Ectodermal cell (in vitro differentiated cells): ENCODE measurements around the gene PTPRN2.
"Not testable (repeated sequence)": the region's sequence is repeated elsewhere in the genome, so short reads cannot be mapped to it uniquely, and the experiment has no call there.

Source experiments
- H3K27ac ChIP-seq: 2 replicates; pipeline ENCODE4 v1.7.0; 2013; ENCODE audit warnings: mild to moderate bottlenecking, low read depth, low read length; ENCODE audit not compliant: insufficient read depth, poor library complexity, severe bottlenecking
- H3K27me3 ChIP-seq: 2 replicates; pipeline ENCODE4 v1.7.0; 2013; ENCODE audit warnings: mild to moderate bottlenecking, low read length; ENCODE audit not compliant: insufficient read depth, control insufficient read depth, poor library complexity, severe bottlenecking
- H3K36me3 ChIP-seq: one replicate; pipeline ENCODE4 v1.7.0; 2013; ENCODE audit warnings: low read length; ENCODE audit not compliant: control insufficient read depth, insufficient read depth
- H3K4me1 ChIP-seq: one replicate; pipeline ENCODE4 v1.7.0; 2013; ENCODE audit warnings: low read length; ENCODE audit not compliant: control insufficient read depth, insufficient read depth
- H3K4me3 ChIP-seq: 2 replicates; pipeline ENCODE4 v1.7.0; 2013; ENCODE audit warnings: low read depth, low read length, control low read depth; ENCODE audit not compliant: insufficient read depth
- H3K9me3 ChIP-seq: 2 replicates; pipeline ENCODE4 v1.7.0; 2013; ENCODE audit warnings: mild to moderate bottlenecking, low read length, moderate library complexity; ENCODE audit not compliant: control insufficient read depth
- WGBS, 2 experiments: methylation state at CpG; one replicate each; pipeline ENCODE4 v1.1.7; 2013; ENCODE audit warnings: missing lambda C conversion rate in 2 of 2; 5-methylcytosine and 5-hydroxymethylcytosine counted together

Gene PTPRN2

GRCh38 chr7:157708919-157709295, 878.7 kb downstream of the PTPRN2 start:
- no peaks in the 10 kb centered on the region for H3K27me3 ChIP-seq
- no peak overlapping the region for H3K27ac ChIP-seq
- no peaks in the 10 kb centered on the region for H3K4me1 ChIP-seq
- no peaks in the 10 kb centered on the region for H3K36me3 ChIP-seq
- H3K9me3 ChIP-seq = peaks cover 10% of the 10 kb centered on the region
- H3K4me3 ChIP-seq = no peak overlapping the region
- WGBS, 2 experiments = 78 to 82% methylated on average over 9 of the region's 9 CpGs

DNA sequence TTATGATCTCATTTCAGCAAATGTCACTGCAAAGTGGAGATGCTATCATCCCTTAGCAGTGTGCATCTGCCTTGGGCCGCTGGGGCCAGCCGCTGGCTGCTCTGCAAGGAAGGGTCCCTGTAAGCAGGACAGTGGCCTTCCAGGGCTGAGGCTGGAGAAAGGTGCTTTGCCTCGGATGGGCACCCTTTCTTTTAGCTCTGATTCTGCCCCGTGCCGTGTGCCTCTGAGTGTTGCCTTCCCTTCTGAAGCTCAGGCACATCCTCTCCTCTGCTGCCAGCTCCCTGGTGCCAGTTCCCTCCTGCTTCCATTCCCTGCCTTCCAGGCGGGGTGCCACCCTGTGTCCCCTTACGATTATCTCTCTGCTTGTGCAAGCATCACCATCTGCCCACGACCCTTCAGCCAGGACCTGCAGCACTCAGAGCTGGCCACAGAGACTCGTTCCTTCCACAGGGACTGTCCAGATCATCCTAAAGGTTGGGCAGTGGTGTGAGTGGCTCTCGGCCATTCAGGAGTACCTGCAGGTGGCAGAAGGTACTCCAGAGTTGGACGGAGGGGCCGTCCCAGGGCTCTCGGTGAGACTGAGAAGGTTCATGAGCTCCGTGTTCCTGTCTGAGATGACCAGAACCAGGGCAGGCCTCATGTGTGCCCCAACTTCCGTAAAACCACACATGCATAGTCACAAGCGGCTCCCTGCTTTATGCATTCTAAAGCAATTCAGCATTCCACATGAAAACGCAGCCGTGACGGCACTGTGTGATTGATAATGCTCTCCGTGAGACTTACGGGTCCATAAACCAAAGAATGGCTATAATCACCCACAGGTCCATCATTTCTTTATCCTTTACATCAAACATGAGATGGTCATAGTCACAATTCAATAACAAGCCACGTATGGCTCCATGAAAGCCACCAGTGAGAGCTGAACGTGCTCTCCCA, 879.4 kb downstream of the PTPRN2 start:
- no peaks in the 10 kb centered on the region for H3K27me3 ChIP-seq
- H3K27ac ChIP-seq = no peak overlapping the region
- no peaks in the 10 kb centered on the region for H3K36me3 ChIP-seq
- H3K4me1 ChIP-seq = no peaks in the 10 kb centered on the region
- 79 to 80% methylated on average over 23 of the region's 23 CpGs for WGBS, 2 experiments
- no peak overlapping the region for H3K4me3 ChIP-seq
- H3K9me3 ChIP-seq = peaks cover 6% of the 10 kb centered on the region

DNA sequence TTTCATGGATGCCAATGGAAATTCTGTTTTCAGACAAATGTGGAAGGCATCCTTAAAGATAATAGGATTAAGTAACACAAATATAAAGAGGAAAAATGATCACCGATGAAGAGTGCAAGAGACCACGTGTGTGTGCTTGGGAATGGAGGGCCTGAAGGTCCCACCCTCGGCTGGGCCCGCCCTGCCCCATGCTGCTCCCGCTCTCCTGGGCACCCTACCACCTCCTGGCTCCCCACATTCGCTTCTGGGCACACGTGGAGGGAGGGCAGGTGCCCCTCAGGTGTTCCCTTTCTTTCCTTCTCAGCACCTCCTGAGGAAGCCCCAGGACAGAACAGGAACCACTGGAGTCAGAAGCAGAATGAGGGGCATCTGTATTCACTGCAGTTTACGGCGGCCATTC, 883.3 kb downstream of the PTPRN2 start:
- Histone ChIP-seq H3K27ac (no peak overlapping the region), H3K4me3 (no peak overlapping the region), H3K4me1 (no peaks in the 10 kb centered on the region), H3K36me3 (no peaks in the 10 kb centered on the region), H3K27me3 (no peaks in the 10 kb centered on the region), H3K9me3 (peaks cover 6% of the 10 kb centered on the region)
- 63 to 68% methylated on average over 9 of the region's 9 CpGs for WGBS, 2 experiments

- H3K4me3 ChIP-seq = no peak overlapping the region
- H3K4me1 ChIP-seq = no peaks in the 10 kb centered on the region
- H3K36me3 ChIP-seq = no peaks in the 10 kb centered on the region
- 80 to 82% methylated on average over 21 of the region's 21 CpGs for WGBS, 2 experiments
- no peaks in the 10 kb centered on the region for H3K27me3 ChIP-seq
- no peak overlapping the region for H3K27ac ChIP-seq
- peaks cover 6% of the 10 kb centered on the region for H3K9me3 ChIP-seq
Measured at GRCh38 chr7:157703534-157704195, 884.0 kb downstream of the PTPRN2 start.

DNA sequence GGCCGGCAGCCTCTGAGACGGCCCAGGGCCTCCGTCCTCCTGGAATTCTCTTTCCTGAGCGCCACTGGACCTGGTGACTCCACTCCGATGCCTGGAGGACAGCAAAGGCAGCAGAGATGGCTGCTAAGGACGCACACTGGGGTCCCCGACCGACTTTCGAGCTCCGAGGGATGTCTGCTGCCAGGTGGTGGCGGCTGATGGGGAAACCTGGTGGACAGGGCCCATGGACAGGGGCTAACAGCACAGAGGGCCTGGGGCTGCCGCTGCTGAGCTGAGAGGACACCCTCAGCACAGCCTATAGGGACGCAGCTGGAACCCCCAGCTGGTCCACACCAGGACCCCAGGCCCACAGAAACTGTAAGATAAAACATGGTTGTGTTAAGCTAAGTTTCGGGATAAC, 884.5 kb downstream of the PTPRN2 start:
- Histone ChIP-seq H3K4me1 (no peaks in the 10 kb centered on the region), H3K36me3 (no peaks in the 10 kb centered on the region), H3K27ac (no peak overlapping the region), H3K4me3 (no peak overlapping the region), H3K9me3 (peaks cover 6% of the 10 kb centered on the region), H3K27me3 (no peaks in the 10 kb centered on the region)
- WGBS, 2 experiments = 76 to 78% methylated on average over 14 of the region's 14 CpGs

- no peaks in the 10 kb centered on the region for H3K36me3 ChIP-seq
- no peaks in the 10 kb centered on the region for H3K27me3 ChIP-seq
- H3K9me3 ChIP-seq = peaks cover 6% of the 10 kb centered on the region
- no peaks in the 10 kb centered on the region for H3K4me1 ChIP-seq
- no peak overlapping the region for H3K27ac ChIP-seq
- no peak overlapping the region for H3K4me3 ChIP-seq
- WGBS, 2 experiments = 84 to 85% methylated on average over 21 of the region's 21 CpGs
Measured at GRCh38 chr7:157702311-157703023, 885.2 kb downstream of the PTPRN2 start.

DNA sequence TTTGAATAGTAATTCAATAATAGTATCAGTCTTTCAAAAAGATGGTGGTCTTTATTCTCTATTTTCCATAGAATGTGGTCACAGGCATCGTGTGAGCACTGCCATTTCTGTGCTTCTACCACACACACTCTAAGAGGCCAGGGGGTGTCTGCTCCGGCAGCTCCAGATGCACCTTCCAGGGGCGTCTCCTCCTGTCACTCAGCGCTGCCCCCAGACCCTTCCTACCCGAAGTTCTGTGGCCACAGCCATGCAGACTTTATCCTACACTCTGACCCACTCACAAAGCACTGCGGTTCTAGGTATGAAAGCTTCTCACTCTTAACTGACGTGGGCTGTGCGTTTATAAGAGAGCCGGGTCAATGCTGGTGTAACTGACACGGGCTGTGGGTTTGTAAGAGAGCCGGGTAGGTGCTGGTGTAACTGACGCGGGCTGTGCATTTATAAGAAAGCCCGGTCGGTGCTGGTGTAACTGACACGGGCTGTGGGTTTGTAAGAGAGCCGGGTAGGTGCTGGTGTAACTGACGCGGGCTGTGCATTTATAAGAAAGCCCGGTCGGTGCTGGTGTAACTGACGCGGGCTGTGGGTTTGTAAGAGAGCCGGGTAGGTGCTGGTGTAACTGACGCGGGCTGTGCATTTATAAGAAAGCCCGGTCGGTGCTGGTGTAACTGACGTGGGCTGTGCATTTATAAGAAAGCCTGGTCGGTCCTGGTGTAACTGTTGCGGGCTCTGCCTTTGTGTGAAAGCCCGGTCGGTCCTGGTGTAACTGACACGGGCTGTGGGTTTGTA, 886.0 kb downstream of the PTPRN2 start:
- not testable (repeated sequence) for H3K36me3 ChIP-seq, H3K9me3 ChIP-seq, H3K4me3 ChIP-seq, H3K27ac ChIP-seq, H3K4me1 ChIP-seq, H3K27me3 ChIP-seq
- 84 to 86% methylated on average over 34 of the region's 34 CpGs for WGBS, 2 experiments

GRCh38 chr7:157700231-157701005, 887.2 kb downstream of the PTPRN2 start:
- Histone ChIP-seq H3K9me3 (peaks cover 7% of the 10 kb centered on the region), H3K27me3 (no peaks in the 10 kb centered on the region), H3K36me3 (no peaks in the 10 kb centered on the region)

GRCh38 chr7:157699357-157700013, 888.1 kb downstream of the PTPRN2 start:
- WGBS, 2 experiments = 77 to 78% methylated on average over 14 of the region's 14 CpGs
- H3K36me3 ChIP-seq = no peaks in the 10 kb centered on the region
- H3K9me3 ChIP-seq = peaks cover 4% of the 10 kb centered on the region
- H3K4me3 ChIP-seq = no peak overlapping the region
- no peaks in the 10 kb centered on the region for H3K27me3 ChIP-seq
- no peaks in the 10 kb centered on the region for H3K4me1 ChIP-seq
- no peak overlapping the region for H3K27ac ChIP-seq

More at GRCh38 chr7:157700231-157701005, 887.2 kb downstream of the PTPRN2 start:
- H3K4me1 ChIP-seq = no peaks in the 10 kb centered on the region
- no peak overlapping the region for H3K4me3 ChIP-seq
- 76 to 80% methylated on average over 19 of the region's 19 CpGs for WGBS, 2 experiments
- no peak overlapping the region for H3K27ac ChIP-seq
